ENCODE results near the gene DNASE2B. TPM values are rescaled to one million over a fixed set of nuclear protein-coding genes. Genes with fewer than 3 reads are reported as not detected.

DNASE2B gene
- total RNA-seq, 1 donor from 2014 or later, result not detected

- CTCF ChIA-PET, result no interaction called here
- no peak for TF ChIP-seq CTCF (IDR thresholded peaks at IDR 0.05)
- Mint-ChIP-seq H3K27ac (no peak overlapping the region), H3K4me1 (no peaks in the 10 kb centered on the region), H3K36me3 (ENCODE audit: low read depth) (no peaks in the 10 kb centered on the region), H3K27me3 (peaks cover 13% of the 10 kb centered on the region), H3K4me3 (no peak overlapping the region), H3K9me3 (no peaks in the 10 kb centered on the region)
- DNase-seq (no peak), ATAC-seq (ENCODE audit: low read depth) (no peak)
- intact Hi-C loops (cut with micrococcal nuclease), result no loop called here
- POLR2A ChIA-PET, result no interaction called here
Measured at GRCh38 chr1:84452436-84452835, 54.2 kb downstream of the DNASE2B start.

- H3K4me3 Mint-ChIP-seq, result no peak overlapping the region
- H3K4me1 Mint-ChIP-seq, result no peaks in the 10 kb centered on the region
- H3K9me3 Mint-ChIP-seq, result no peaks in the 10 kb centered on the region
- CTCF ChIA-PET, result no interaction called here
- intact Hi-C loops (cut with micrococcal nuclease), result no loop called here
- no peak for ATAC-seq (ENCODE audit: low read depth)
- peaks cover 29% of the 10 kb centered on the region for H3K27me3 Mint-ChIP-seq
- POLR2A ChIA-PET, result no interaction called here
- no peak for TF ChIP-seq CTCF (IDR thresholded peaks at IDR 0.05)
- H3K36me3 Mint-ChIP-seq (ENCODE audit: low read depth), result no peaks in the 10 kb centered on the region
- DNase-seq, result no peak
- no peak overlapping the region for H3K27ac Mint-ChIP-seq
Measured at GRCh38 chr1:84462118-84462517, 63.8 kb downstream of the DNASE2B start.

Other genes with a start within 250 kb of the DNASE2B start
- gene SAMD13, start 96.8 kb upstream of the DNASE2B start, total RNA-seq, result 0.18 TPM in 1 of 2 replicates, not detected in the other
- 42.8 and 46.3 TPM in 2 replicates for gene RPF1, start 80.8 kb downstream of the DNASE2B start, total RNA-seq
- 4.6 and 4.7 TPM in 2 replicates for gene SPATA1, start 107.9 kb downstream of the DNASE2B start, total RNA-seq
- gene GNG5, start 108.1 kb downstream of the DNASE2B start, total RNA-seq, result 57.0 and 63.5 TPM in 2 replicates
- 11.8 and 13.2 TPM in 2 replicates for gene CTBS, start 176.0 kb downstream of the DNASE2B start, total RNA-seq